ENCODE data around the gene EEF2K. TPM values are rescaled to one million over a fixed set of nuclear protein-coding genes. Genes with fewer than 3 reads are reported as not detected.
A peak's percentile ranks its signal among the peaks of the same experiment; 100 is the strongest.

The EEF2K gene
- total RNA-seq, 1 experiment from 2014 or later, result 15.9 TPM

- intact Hi-C loops (cut with micrococcal nuclease), result no loop called here
- no peak for DNase-seq (ENCODE audit: unreplicated experiment)
- no peaks in the 10 kb centered on the region for H3K4me1 Mint-ChIP-seq (ENCODE audit: insufficient read depth, unreplicated experiment)
- peaks cover 18% of the 10 kb centered on the region for H3K9me3 Mint-ChIP-seq (ENCODE audit: unreplicated experiment)
- no peak overlapping the region for H3K27ac Mint-ChIP-seq (ENCODE audit: low read depth, unreplicated experiment)
- H3K27me3 Mint-ChIP-seq (ENCODE audit: insufficient read depth, unreplicated experiment), result no peaks in the 10 kb centered on the region
- no TSS peak for BruUV-seq (replicated peaks)
- peaks cover 59% of the 10 kb centered on the region for H3K36me3 Mint-ChIP-seq (ENCODE audit: insufficient read depth, unreplicated experiment)
- ChIA-PET POLR2A (interaction anchor here (0.6 to 1.0 kb wide), 4 partner anchors 13 to 28 kb away, joined by 3 read pairs; no protein-coding TSS in a partner anchor), CTCF (interaction anchor here (0.7 to 2.1 kb wide), 3 partner anchors 11 to 17 kb away, joined by 3 to 5 read pairs (median 4); no protein-coding TSS in a partner anchor)
- H3K4me3 Mint-ChIP-seq (ENCODE audit: unreplicated experiment), result no peak overlapping the region
- TF ChIP-seq CTCF (IDR thresholded peaks at IDR 0.05; ENCODE audit: unreplicated experiment), result no peak
These were observed 130.5 kb downstream of the EEF2K start for GRCh38 chr16:22336581-22336980.

GRCh38 chr16:22337045-22337444 is 131.0 kb downstream of the EEF2K start:
- Mint-ChIP-seq H3K4me1 (ENCODE audit: insufficient read depth, unreplicated experiment) (no peaks in the 10 kb centered on the region), H3K9me3 (ENCODE audit: unreplicated experiment) (peaks cover 18% of the 10 kb centered on the region), H3K27ac (ENCODE audit: low read depth, unreplicated experiment) (no peak overlapping the region), H3K36me3 (ENCODE audit: insufficient read depth, unreplicated experiment) (peaks cover 57% of the 10 kb centered on the region), H3K4me3 (ENCODE audit: unreplicated experiment) (no peak overlapping the region), H3K27me3 (ENCODE audit: insufficient read depth, unreplicated experiment) (no peaks in the 10 kb centered on the region)
- intact Hi-C loops (cut with micrococcal nuclease), result no loop called here
- no TSS peak for BruUV-seq (replicated peaks)
- CTCF ChIA-PET, result interaction anchor here (1.1 to 2.1 kb wide), 2 partner anchors 10 to 18 kb away, joined by 4 to 5 read pairs; no protein-coding TSS in a partner anchor
- DNase-seq (ENCODE audit: unreplicated experiment), result no peak
- POLR2A ChIA-PET, result interaction anchor here (0.6 to 1.7 kb wide), 10 partner anchors 9 to 52 kb away, joined by 3 to 5 read pairs (median 3); no protein-coding TSS in a partner anchor
- TF ChIP-seq CTCF (IDR thresholded peaks at IDR 0.05; ENCODE audit: unreplicated experiment), result no peak

- ChIA-PET CTCF (interaction anchor here (0.6 to 2.1 kb wide), 2 partner anchors 19 to 107 kb away, joined by 4 to 5 read pairs; no protein-coding TSS in a partner anchor), POLR2A (interaction anchor here (0.7 to 1.7 kb wide), 6 partner anchors 8 to 34 kb away, joined by 3 to 4 read pairs (median 3); no protein-coding TSS in a partner anchor)
- H3K4me3 Mint-ChIP-seq (ENCODE audit: unreplicated experiment), result no peak overlapping the region
- no TSS peak for BruUV-seq (replicated peaks)
- H3K27ac Mint-ChIP-seq (ENCODE audit: low read depth, unreplicated experiment), result peak overlapping the region; percentile 6
- H3K36me3 Mint-ChIP-seq (ENCODE audit: insufficient read depth, unreplicated experiment), result peaks cover 56% of the 10 kb centered on the region
- no peaks in the 10 kb centered on the region for H3K4me1 Mint-ChIP-seq (ENCODE audit: insufficient read depth, unreplicated experiment)
- intact Hi-C loops (cut with micrococcal nuclease), result no loop called here
- H3K9me3 Mint-ChIP-seq (ENCODE audit: unreplicated experiment), result peaks cover 18% of the 10 kb centered on the region
- DNase-seq (ENCODE audit: unreplicated experiment), result no peak
- H3K27me3 Mint-ChIP-seq (ENCODE audit: insufficient read depth, unreplicated experiment), result no peaks in the 10 kb centered on the region
- no peak for TF ChIP-seq CTCF (IDR thresholded peaks at IDR 0.05; ENCODE audit: unreplicated experiment)
These were observed 132.0 kb downstream of the EEF2K start for GRCh38 chr16:22337849-22338635.

Other genes with a start within 250 kb of the EEF2K start
- gene PDZD9, start 205.2 kb upstream of the EEF2K start, total RNA-seq (2022), result not detected in 2 replicates
- 16.4 and 17.1 TPM in 2 replicates for gene MOSMO, start 198.2 kb upstream of the EEF2K start, total RNA-seq (2022)
- 0.12 TPM in 1 of 2 replicates, not detected in the other for gene VWA3A, start 113.7 kb upstream of the EEF2K start, total RNA-seq (2022)
- not detected in 2 replicates for gene SDR42E2, start 43.8 kb upstream of the EEF2K start, total RNA-seq (2022)
- gene POLR3E, start 91.1 kb downstream of the EEF2K start, total RNA-seq (2022), result 53.2 and 73.8 TPM in 2 replicates
- gene CDR2, start 168.3 kb downstream of the EEF2K start, total RNA-seq (2022), result 20.0 and 23.9 TPM in 2 replicates

Data from MCF 10A (cell line).